Vagina (tissue), 2 donors: ENCODE results near the gene R3HDM2. TPM values are rescaled to one million over a fixed set of nuclear protein-coding genes. Genes with fewer than 3 reads are reported as not detected.

ENCODE experiments used
- DNase-seq, 2 donors: peaks; one replicate each; pipeline ENCODE4 v3.0.0-alpha.2; 2017; ENCODE audit errors: extremely low spot score in 2 of 2
- H3K27ac ChIP-seq: fragments of 200-600 bp; sonication (generic); one replicate; pipeline ENCODE4 v1.5.1; 2019
- H3K27me3 ChIP-seq: fragments of 200-600 bp; sonication (generic); one replicate; pipeline ENCODE4 v1.5.1; 2019
- H3K36me3 ChIP-seq, 2 donors: fragments of 200-600 bp; sonication (generic); one replicate each; pipeline ENCODE4 v1.5.1; 2017 to 2019
- H3K4me1 ChIP-seq: fragments of 200-600 bp; sonication (generic); one replicate; pipeline ENCODE4 v1.5.1; 2019
- H3K4me3 ChIP-seq, 2 donors: fragments of 200-600 bp; sonication (generic); 1 replicate in 1 of 2; 2 replicates in 1 of 2; pipeline ENCODE4 v1.5.1; 2016 to 2019
- H3K9me3 ChIP-seq: fragments of 200-600 bp; sonication (generic); one replicate; pipeline ENCODE4 v1.5.1; 2019
- CTCF ChIP-seq, 3 experiments: fragments of 450-650 bp in 2 of 3; fragments of 200-600 bp in 1 of 3; sonication (generic) in 1 of 3; IDR thresholded peaks; one replicate each; pipeline ENCODE4 v1.5.1; 2017 to 2019; ENCODE audit warnings: antibody characterized with exemption in 3 of 3, mild to moderate bottlenecking in 2 of 3, moderate library complexity in 2 of 3
- POLR2A ChIP-seq, 2 donors: fragments of 450-650 bp; IDR thresholded peaks; one replicate each; pipeline ENCODE4 v1.6.1; 2017; ENCODE audit warnings: antibody characterized with exemption in 2 of 2, mild to moderate bottlenecking in 2 of 2, moderate library complexity in 2 of 2
- POLR2AphosphoS5 ChIP-seq, 2 donors: sonication (generic); formaldehyde crosslinking; IDR thresholded peaks; one replicate each; pipeline ENCODE4 v1.9.0; 2017; ENCODE audit warnings: antibody characterized with exemption in 2 of 2, mild to moderate bottlenecking in 2 of 2, low read depth in 1 of 2; ENCODE audit not compliant: insufficient read depth in 1 of 2
- intact Hi-C: fragments of 100-400 bp; cut with DNase I; formaldehyde crosslinking; loops from one replicate; pipeline ENCODE4 v1.15.1; 2023
- total RNA-seq: library from RNA; depleted of rRNA; stranded (reverse); fragments of >200 nt; gene quantifications from one replicate; pipeline ENCODE4 v1.2.3, GENCODE V29; 2016

The R3HDM2 gene
- total RNA-seq, 1 donor from 2014 or later: 44.2 TPM

- intact Hi-C loops: loop anchor here (5.0 to 10.0 kb wide), 2 partner anchors 148 to 191 kb away; no protein-coding TSS in a partner anchor
Measured at GRCh38 chr12:57452937-57453509, 22.2 kb upstream of the R3HDM2 start.

GRCh38 chr12:57452181-57452936, 21.5 kb upstream of the R3HDM2 start:
- intact Hi-C loops: loop anchor here (5.0 to 10.0 kb wide), 2 partner anchors 148 to 190 kb away; no protein-coding TSS in a partner anchor

More at GRCh38 chr12:57452937-57453509, 22.2 kb upstream of the R3HDM2 start:
- H3K4me1 ChIP-seq: no peaks in the 10 kb centered on the region
- no peaks in the 10 kb centered on the region for H3K36me3 ChIP-seq
- H3K27me3 ChIP-seq: no peaks in the 10 kb centered on the region
- H3K4me3 ChIP-seq: no peak overlapping the region
- no peak for DNase-seq
- H3K9me3 ChIP-seq: no peaks in the 10 kb centered on the region
- TF ChIP-seq POLR2AphosphoS5 (IDR thresholded peaks at IDR 0.05; ENCODE audit: insufficient read depth in 1 of 2, low read depth in 1 of 2) (no peak), POLR2A (IDR thresholded peaks at IDR 0.05) (no peak), CTCF (IDR thresholded peaks at IDR 0.05) (peak; percentile 73 to 86 (median 81))
- no peak overlapping the region for H3K27ac ChIP-seq

GRCh38 chr12:57451233-57451778, 20.5 kb upstream of the R3HDM2 start:
- Histone ChIP-seq H3K36me3 (no peaks in the 10 kb centered on the region), H3K27ac (no peak overlapping the region), H3K27me3 (no peaks in the 10 kb centered on the region), H3K4me3 (no peak overlapping the region), H3K4me1 (no peaks in the 10 kb centered on the region), H3K9me3 (no peaks in the 10 kb centered on the region)
- intact Hi-C loops: loop anchor here (5.0 to 10.0 kb wide), 2 partner anchors 147 to 189 kb away; no protein-coding TSS in a partner anchor
- DNase-seq: no peak
- TF ChIP-seq POLR2A (IDR thresholded peaks at IDR 0.05) (no peak), POLR2AphosphoS5 (IDR thresholded peaks at IDR 0.05; ENCODE audit: insufficient read depth in 1 of 2, low read depth in 1 of 2) (no peak)

More at GRCh38 chr12:57452181-57452936, 21.5 kb upstream of the R3HDM2 start:
- no peaks in the 10 kb centered on the region for H3K4me1 ChIP-seq
- H3K27me3 ChIP-seq: no peaks in the 10 kb centered on the region
- no peak for DNase-seq
- H3K36me3 ChIP-seq: no peaks in the 10 kb centered on the region
- H3K4me3 ChIP-seq: no peak overlapping the region
- H3K27ac ChIP-seq: no peak overlapping the region
- H3K9me3 ChIP-seq: no peaks in the 10 kb centered on the region
- TF ChIP-seq CTCF (IDR thresholded peaks at IDR 0.05) (no peak), POLR2AphosphoS5 (IDR thresholded peaks at IDR 0.05; ENCODE audit: insufficient read depth in 1 of 2, low read depth in 1 of 2) (peak in 1 of 2 donors; percentile 5), POLR2A (IDR thresholded peaks at IDR 0.05) (no peak)

GRCh38 chr12:57450057-57450456, 19.2 kb upstream of the R3HDM2 start:
- no peak overlapping the region for H3K4me3 ChIP-seq
- H3K9me3 ChIP-seq: no peaks in the 10 kb centered on the region
- no peak for TF ChIP-seq CTCF (IDR thresholded peaks at IDR 0.05)
- TF ChIP-seq POLR2A (IDR thresholded peaks at IDR 0.05): no peak
- no peak for TF ChIP-seq POLR2AphosphoS5 (IDR thresholded peaks at IDR 0.05; ENCODE audit: insufficient read depth in 1 of 2, low read depth in 1 of 2)
- H3K36me3 ChIP-seq: no peaks in the 10 kb centered on the region
- no peaks in the 10 kb centered on the region for H3K4me1 ChIP-seq
- DNase-seq: no peak
- no peaks in the 10 kb centered on the region for H3K27me3 ChIP-seq
- intact Hi-C loops: loop anchor here (5.0 to 10.0 kb wide), 2 partner anchors 145 to 188 kb away; no protein-coding TSS in a partner anchor
- H3K27ac ChIP-seq: no peak overlapping the region

- Histone ChIP-seq H3K4me1 (no peaks in the 10 kb centered on the region), H3K27ac (no peak overlapping the region), H3K27me3 (no peaks in the 10 kb centered on the region), H3K4me3 (no peak overlapping the region), H3K9me3 (no peaks in the 10 kb centered on the region), H3K36me3 (no peaks in the 10 kb centered on the region)
- no peak for DNase-seq
- intact Hi-C loops: no loop called here
- no peak for TF ChIP-seq POLR2AphosphoS5 (IDR thresholded peaks at IDR 0.05; ENCODE audit: insufficient read depth in 1 of 2, low read depth in 1 of 2)
- TF ChIP-seq CTCF (IDR thresholded peaks at IDR 0.05): no peak
- no peak for TF ChIP-seq POLR2A (IDR thresholded peaks at IDR 0.05)
Measured at GRCh38 chr12:57449375-57449774, 18.5 kb upstream of the R3HDM2 start.
